NCI-H1105 treated with DMSO at 0.1 percent for 48 hours (cell line): ENCODE measurements around the gene SEC14L3.
A peak's percentile ranks its signal among the peaks of the same experiment; 100 is the strongest.

Source experiments
- DNase-seq: peaks from one replicate; lab custom pipeline; 2025; lab: John Stamatoyannopoulos, UW

SEC14L3 gene

GRCh38 chr22:30423301-30423958, 48.4 kb downstream of the SEC14L3 start:
- no peak for DNase-seq

- peak; percentile 19 for DNase-seq
Measured at GRCh38 chr22:30422481-30423300, 49.1 kb downstream of the SEC14L3 start.

- DNase-seq = no peak
Measured at GRCh38 chr22:30421695-30422480, 49.9 kb downstream of the SEC14L3 start.

GRCh38 chr22:30420347-30421125, 51.3 kb downstream of the SEC14L3 start:
- DNase-seq = no peak

GRCh38 chr22:30416837-30417236, 55.0 kb downstream of the SEC14L3 start:
- DNase-seq = no peak

- no peak for DNase-seq
Measured at GRCh38 chr22:30416403-30416802, 55.4 kb downstream of the SEC14L3 start.

GRCh38 chr22:30414525-30415047, 57.2 kb downstream of the SEC14L3 start:
- no peak for DNase-seq

GRCh38 chr22:30413745-30414524, 57.9 kb downstream of the SEC14L3 start:
- no peak for DNase-seq

- DNase-seq = no peak
Measured at GRCh38 chr22:30413001-30413400, 58.8 kb downstream of the SEC14L3 start.

GRCh38 chr22:30411780-30412179, 60.0 kb downstream of the SEC14L3 start:
- no peak for DNase-seq
